ENCODE results near the gene KIAA1217.

DNA sequence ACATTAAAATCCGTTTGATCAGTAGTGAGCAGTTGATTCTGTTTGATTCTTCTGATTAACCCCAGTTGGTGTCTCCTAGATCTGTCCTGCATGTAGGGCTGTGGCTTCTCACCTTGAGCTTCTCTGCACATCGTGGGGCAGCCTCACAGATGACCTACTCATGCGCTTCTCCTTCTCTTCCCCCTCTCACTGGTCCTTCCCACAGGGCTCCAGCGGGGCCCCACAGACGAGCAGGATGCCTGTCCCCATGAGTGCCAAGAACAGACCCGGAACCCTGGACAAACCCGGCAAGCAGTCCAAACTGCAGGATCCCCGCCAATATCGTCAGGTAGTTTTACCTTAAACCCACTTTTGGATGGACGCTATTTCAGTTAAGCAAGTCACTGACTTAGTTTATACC, 335.8 kb downstream of the KIAA1217 start:
- TF ChIP-seq, protein P1, sequence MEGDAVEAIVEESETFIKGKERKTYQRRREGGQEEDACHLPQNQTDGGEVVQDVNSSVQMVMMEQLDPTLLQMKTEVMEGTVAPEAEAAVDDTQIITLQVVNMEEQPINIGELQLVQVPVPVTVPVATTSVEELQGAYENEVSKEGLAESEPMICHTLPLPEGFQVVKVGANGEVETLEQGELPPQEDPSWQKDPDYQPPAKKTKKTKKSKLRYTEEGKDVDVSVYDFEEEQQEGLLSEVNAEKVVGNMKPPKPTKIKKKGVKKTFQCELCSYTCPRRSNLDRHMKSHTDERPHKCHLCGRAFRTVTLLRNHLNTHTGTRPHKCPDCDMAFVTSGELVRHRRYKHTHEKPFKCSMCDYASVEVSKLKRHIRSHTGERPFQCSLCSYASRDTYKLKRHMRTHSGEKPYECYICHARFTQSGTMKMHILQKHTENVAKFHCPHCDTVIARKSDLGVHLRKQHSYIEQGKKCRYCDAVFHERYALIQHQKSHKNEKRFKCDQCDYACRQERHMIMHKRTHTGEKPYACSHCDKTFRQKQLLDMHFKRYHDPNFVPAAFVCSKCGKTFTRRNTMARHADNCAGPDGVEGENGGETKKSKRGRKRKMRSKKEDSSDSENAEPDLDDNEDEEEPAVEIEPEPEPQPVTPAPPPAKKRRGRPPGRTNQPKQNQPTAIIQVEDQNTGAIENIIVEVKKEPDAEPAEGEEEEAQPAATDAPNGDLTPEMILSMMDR (IDR thresholded peaks at IDR 0.05; ENCODE audit: insufficient read depth, low read length, poor library complexity, severe bottlenecking), result no peak
- no peak for TF ChIP-seq EZH2phosphoT487 (conservative IDR thresholded peaks at IDR 0.05; ENCODE audit: low read length)
